ENCODE measurements around the gene PLCH1. TPM values are rescaled to one million over a fixed set of nuclear protein-coding genes. Genes with fewer than 3 reads are reported as not detected.

Gene PLCH1
- total RNA-seq, 1 experiment from 2014 or later, result 8.9 TPM

- ATAC-seq (no peak), DNase-seq (ENCODE audit: low spot score) (no peak)
- Mint-ChIP-seq H3K4me1 (peaks cover 32% of the 10 kb centered on the region), H3K4me3 (no peak overlapping the region), H3K27ac (no peak overlapping the region), H3K9me3 (no peaks in the 10 kb centered on the region), H3K36me3 (no peaks in the 10 kb centered on the region), H3K27me3 (ENCODE audit: low read depth) (no peaks in the 10 kb centered on the region)
- TF ChIP-seq, protein P1, sequence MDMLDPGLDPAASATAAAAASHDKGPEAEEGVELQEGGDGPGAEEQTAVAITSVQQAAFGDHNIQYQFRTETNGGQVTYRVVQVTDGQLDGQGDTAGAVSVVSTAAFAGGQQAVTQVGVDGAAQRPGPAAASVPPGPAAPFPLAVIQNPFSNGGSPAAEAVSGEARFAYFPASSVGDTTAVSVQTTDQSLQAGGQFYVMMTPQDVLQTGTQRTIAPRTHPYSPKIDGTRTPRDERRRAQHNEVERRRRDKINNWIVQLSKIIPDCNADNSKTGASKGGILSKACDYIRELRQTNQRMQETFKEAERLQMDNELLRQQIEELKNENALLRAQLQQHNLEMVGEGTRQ (CRISPR knock-in tag; IDR thresholded peaks at IDR 0.05), result no peak
- TF ChIP-seq STAT6 (CRISPR knock-in tag; conservative IDR thresholded peaks at IDR 0.05; ENCODE audit: low read depth) (no peak), MAX (CRISPR knock-in tag; IDR thresholded peaks at IDR 0.05) (no peak), SMAD4 (CRISPR knock-in tag; IDR thresholded peaks at IDR 0.05) (no peak)
- POLR2A ChIA-PET, result no interaction called here
- CTCF ChIA-PET, result interaction anchor here (0.8 to 1.0 kb wide), 3 partner anchors 102 to 352 kb away, joined by 3 to 4 read pairs (median 3); partner anchors contain the start of gene C3orf33
Observed at GRCh38 chr3:155704061-155704460, 40.8 kb downstream of the PLCH1 start.

DNA sequence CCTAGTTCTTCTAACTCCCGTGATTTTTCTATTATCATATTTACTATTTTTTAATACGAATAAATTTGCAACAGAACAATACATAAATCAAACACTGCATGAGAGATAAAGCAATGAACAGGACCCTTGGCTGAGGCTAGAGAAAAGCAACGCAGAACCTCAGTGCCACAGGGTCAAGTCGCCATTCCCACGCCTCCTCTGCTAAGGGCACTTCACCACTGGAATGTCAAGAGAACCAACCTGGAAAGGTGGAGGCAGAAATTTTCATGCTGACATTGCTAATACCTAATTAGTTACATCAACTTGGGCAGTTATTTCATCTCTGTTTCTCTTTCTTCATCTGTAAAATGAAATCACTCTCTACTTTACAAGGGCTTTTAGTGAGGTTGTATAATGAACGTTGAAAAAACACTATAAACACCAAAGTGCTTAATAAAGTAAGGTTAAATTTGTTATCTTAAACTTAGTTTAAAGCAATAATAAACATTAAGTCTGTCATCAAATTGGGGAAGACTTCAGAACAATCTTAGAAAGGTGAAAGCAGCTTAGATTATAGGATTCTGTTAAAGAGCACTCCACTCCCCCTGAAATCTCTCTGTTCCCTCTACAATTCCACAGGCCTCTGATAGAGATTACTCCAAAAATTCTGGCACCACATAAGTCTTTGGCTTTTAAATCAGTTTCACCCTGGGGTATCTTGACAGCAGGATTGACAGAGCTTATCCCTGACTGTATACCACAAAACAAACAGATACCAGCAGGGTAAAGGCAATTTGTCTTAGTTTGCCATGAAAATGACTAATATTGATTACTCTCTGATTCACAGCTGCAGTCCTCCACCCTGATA is 41.9 kb downstream of the PLCH1 start:
- H3K4me1 Mint-ChIP-seq, result peaks cover 32% of the 10 kb centered on the region
- ChIA-PET CTCF (interaction anchor here (0.8 to 3.6 kb wide), 13 partner anchors 12 to 367 kb away, joined by 3 to 68 read pairs (median 5); partner anchors contain the start of genes C3orf33 and PLCH1), POLR2A (no interaction called here)
- no peak for TF ChIP-seq ATF3 (CRISPR knock-in tag; conservative IDR thresholded peaks at IDR 0.05)
- DNase-seq (ENCODE audit: low spot score) (no peak), ATAC-seq (no peak)
- H3K9me3 Mint-ChIP-seq, result no peaks in the 10 kb centered on the region
- H3K27ac Mint-ChIP-seq, result no peak overlapping the region
- H3K27me3 Mint-ChIP-seq (ENCODE audit: low read depth), result no peaks in the 10 kb centered on the region
- no peaks in the 10 kb centered on the region for H3K36me3 Mint-ChIP-seq
- H3K4me3 Mint-ChIP-seq, result no peak overlapping the region

DNA sequence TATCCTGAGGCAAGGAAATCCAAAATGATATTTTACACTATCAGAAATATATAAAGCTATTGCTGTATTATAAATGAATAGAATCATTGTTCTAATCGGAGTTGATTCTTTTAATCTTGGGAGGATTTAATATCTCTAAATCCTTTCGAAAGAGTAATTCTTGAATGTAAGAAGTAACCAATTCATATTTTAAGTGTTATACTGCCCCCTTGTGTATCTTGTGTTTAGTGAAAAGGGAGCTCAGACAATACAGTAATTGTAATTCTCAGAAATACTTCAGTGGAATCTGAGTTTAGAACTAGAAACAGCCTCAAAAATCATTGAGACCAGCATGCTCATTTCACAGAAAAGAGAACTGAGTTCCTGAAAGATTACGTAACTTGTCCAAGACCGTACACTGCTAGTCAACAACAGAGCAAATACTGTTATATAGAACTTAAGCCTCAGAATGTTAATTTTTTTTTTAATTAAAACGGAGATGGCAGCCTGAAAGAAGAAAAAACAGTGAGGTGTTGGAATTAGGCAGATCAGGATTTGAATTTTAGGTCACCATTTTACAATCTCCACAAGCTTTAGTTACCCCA is 42.9 kb downstream of the PLCH1 start:
- POLR2A ChIA-PET, result no interaction called here
- no peak for DNase-seq (ENCODE audit: low spot score)
- ATAC-seq, result peak; percentile 59

DNA sequence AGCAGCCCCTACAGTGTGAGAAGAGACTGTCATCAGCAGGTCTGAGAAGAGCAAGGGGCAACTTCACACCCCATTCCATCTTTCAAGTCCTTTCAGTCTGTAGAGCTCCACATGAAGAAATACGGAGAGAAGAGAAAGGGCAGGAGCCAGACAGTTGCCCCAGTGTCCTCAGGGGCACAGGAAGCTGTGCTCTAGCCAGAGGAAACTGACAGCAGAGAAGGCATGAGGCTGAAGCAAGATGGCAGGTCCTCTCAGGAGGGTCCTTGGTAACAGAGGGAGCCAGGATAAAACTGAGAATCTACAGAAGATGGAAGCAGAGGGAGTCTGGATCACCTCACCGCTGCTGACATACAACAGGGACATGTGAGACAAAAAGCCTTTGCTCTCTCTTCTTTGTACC is 47.3 kb downstream of the PLCH1 start:
- no peak for DNase-seq (ENCODE audit: low spot score)
- Mint-ChIP-seq H3K4me1 (peaks cover 24% of the 10 kb centered on the region), H3K4me3 (no peak overlapping the region), H3K9me3 (no peaks in the 10 kb centered on the region), H3K36me3 (no peaks in the 10 kb centered on the region), H3K27ac (no peak overlapping the region; the same call in 1 of the 2 replicates), H3K27me3 (ENCODE audit: low read depth) (no peaks in the 10 kb centered on the region)
- ChIA-PET POLR2A (no interaction called here), CTCF (no interaction called here)
- no peak for ATAC-seq
- TF ChIP-seq, protein P2, sequence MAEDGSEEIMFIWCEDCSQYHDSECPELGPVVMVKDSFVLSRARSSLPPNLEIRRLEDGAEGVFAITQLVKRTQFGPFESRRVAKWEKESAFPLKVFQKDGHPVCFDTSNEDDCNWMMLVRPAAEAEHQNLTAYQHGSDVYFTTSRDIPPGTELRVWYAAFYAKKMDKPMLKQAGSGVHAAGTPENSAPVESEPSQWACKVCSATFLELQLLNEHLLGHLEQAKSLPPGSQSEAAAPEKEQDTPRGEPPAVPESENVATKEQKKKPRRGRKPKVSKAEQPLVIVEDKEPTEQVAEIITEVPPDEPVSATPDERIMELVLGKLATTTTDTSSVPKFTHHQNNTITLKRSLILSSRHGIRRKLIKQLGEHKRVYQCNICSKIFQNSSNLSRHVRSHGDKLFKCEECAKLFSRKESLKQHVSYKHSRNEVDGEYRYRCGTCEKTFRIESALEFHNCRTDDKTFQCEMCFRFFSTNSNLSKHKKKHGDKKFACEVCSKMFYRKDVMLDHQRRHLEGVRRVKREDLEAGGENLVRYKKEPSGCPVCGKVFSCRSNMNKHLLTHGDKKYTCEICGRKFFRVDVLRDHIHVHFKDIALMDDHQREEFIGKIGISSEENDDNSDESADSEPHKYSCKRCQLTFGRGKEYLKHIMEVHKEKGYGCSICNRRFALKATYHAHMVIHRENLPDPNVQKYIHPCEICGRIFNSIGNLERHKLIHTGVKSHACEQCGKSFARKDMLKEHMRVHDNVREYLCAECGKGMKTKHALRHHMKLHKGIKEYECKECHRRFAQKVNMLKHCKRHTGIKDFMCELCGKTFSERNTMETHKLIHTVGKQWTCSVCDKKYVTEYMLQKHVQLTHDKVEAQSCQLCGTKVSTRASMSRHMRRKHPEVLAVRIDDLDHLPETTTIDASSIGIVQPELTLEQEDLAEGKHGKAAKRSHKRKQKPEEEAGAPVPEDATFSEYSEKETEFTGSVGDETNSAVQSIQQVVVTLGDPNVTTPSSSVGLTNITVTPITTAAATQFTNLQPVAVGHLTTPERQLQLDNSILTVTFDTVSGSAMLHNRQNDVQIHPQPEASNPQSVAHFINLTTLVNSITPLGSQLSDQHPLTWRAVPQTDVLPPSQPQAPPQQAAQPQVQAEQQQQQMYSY (CRISPR knock-in tag; IDR thresholded peaks at IDR 0.05), result no peak
- TF ChIP-seq, protein P3, sequence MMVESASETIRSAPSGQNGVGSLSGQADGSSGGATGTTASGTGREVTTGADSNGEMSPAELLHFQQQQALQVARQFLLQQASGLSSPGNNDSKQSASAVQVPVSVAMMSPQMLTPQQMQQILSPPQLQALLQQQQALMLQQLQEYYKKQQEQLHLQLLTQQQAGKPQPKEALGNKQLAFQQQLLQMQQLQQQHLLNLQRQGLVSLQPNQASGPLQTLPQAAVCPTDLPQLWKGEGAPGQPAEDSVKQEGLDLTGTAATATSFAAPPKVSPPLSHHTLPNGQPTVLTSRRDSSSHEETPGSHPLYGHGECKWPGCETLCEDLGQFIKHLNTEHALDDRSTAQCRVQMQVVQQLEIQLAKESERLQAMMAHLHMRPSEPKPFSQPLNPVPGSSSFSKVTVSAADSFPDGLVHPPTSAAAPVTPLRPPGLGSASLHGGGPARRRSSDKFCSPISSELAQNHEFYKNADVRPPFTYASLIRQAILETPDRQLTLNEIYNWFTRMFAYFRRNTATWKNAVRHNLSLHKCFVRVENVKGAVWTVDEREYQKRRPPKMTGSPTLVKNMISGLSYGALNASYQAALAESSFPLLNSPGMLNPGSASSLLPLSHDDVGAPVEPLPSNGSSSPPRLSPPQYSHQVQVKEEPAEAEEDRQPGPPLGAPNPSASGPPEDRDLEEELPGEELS (CRISPR knock-in tag; IDR thresholded peaks at IDR 0.05), result no peak
- TF ChIP-seq NR1H2 (CRISPR knock-in tag; IDR thresholded peaks at IDR 0.05) (no peak), ZNF416 (CRISPR knock-in tag; IDR thresholded peaks at IDR 0.05) (no peak)

More for the DNA sequence above, 42.9 kb downstream of the PLCH1 start:
- Mint-ChIP-seq H3K27me3 (ENCODE audit: low read depth) (no peaks in the 10 kb centered on the region), H3K4me1 (peaks cover 32% of the 10 kb centered on the region), H3K9me3 (no peaks in the 10 kb centered on the region), H3K36me3 (no peaks in the 10 kb centered on the region), H3K27ac (no peak overlapping the region), H3K4me3 (no peak overlapping the region)
- CTCF ChIA-PET, result interaction anchor here (0.5 to 3.6 kb wide), 52 partner anchors 9 to 541 kb away, joined by 3 to 68 read pairs (median 4); partner anchors contain the start of genes C3orf33 and PLCH1
- TF ChIP-seq, protein P4, sequence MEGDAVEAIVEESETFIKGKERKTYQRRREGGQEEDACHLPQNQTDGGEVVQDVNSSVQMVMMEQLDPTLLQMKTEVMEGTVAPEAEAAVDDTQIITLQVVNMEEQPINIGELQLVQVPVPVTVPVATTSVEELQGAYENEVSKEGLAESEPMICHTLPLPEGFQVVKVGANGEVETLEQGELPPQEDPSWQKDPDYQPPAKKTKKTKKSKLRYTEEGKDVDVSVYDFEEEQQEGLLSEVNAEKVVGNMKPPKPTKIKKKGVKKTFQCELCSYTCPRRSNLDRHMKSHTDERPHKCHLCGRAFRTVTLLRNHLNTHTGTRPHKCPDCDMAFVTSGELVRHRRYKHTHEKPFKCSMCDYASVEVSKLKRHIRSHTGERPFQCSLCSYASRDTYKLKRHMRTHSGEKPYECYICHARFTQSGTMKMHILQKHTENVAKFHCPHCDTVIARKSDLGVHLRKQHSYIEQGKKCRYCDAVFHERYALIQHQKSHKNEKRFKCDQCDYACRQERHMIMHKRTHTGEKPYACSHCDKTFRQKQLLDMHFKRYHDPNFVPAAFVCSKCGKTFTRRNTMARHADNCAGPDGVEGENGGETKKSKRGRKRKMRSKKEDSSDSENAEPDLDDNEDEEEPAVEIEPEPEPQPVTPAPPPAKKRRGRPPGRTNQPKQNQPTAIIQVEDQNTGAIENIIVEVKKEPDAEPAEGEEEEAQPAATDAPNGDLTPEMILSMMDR (IDR thresholded peaks at IDR 0.05), result peak; percentile 63
- no peak for TF ChIP-seq ATF1 (CRISPR knock-in tag; IDR thresholded peaks at IDR 0.05)
